Erythroblast (primary cell): ENCODE measurements around the gene WASF2.

Experiments used
- GATA1 ChIP-seq: IDR thresholded peaks from 2 replicates; pipeline ENCODE4 v1.6.1; 2011; ENCODE audit warnings: low read depth, mild to moderate bottlenecking, control low read depth, low read length, moderate library complexity
- POLR2A ChIP-seq: IDR thresholded peaks from 2 replicates; pipeline ENCODE4 v1.6.1; 2011; ENCODE audit warnings: mild to moderate bottlenecking, low read length

DNA sequence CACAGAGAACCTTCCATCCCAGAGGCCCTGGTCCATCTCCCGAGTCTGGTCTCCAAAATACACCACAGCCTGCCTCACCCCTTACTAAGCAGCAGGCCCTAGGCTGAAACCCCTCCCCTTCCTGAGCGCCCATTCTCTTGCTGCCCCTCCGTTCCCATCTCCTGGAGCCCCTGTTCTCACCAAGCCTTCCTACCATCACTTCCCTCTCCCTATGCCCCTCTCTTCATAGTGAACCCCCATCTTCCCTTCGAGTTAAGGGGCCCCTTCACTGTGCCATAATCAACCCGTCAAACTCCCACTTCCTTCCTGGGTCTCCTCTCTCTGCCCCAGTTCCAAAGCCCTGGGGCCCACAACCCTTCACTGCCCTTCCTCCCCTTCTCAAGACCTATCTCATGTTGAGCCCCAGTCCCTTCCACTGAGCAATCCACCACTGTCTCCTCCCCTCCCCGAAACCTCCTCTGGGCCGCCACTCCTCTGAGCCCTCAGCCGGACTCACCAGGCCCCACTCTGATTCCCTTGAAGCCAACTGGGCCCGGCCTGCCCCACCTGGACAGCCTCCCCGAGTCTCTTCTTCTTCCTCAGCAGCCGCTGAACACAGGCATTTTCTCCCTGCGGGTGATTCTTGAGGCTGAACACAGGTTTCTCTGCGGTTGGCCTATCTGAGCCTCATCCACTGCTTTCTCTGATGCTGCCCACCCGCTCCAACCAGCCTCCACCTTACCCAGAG lies 42.2 kb upstream of the WASF2 start:
- TF ChIP-seq POLR2A (no peak), GATA1 (no peak)
